IMR-90 (cell line): ENCODE data around the gene IFI27L2. TPM values are rescaled to one million over a fixed set of nuclear protein-coding genes. Genes with fewer than 3 reads are reported as not detected.

ENCODE experiments used
- ATAC-seq: fragments of 200-7000 bp; cut with Tn5 transposase; 2 replicates; pipeline ENCODE4 v1.9.1; 2020; ENCODE audit warnings: low read depth, mild to moderate bottlenecking, moderate library complexity
- BruUV-seq: library from RNA; stranded (reverse); fragments of 400-500 nt; replicated peaks from 2 replicates; lab custom pipeline; 2021; lab: Mats Ljungman, UMichigan
- CTCF ChIA-PET: fragments of 300-600 bp; formaldehyde crosslinking; extraction: SDS; loops from one replicate; lab custom pipeline; 2021; ENCODE audit warnings: antibody characterized with exemption; lab: Yijun Ruan, JAX
- POLR2A ChIA-PET: fragments of 300-600 bp; sonication (Branson Sonifier 250); formaldehyde crosslinking; loops from one replicate; lab custom pipeline; 2022; ENCODE audit warnings: antibody characterized with exemption; ENCODE audit not compliant: unreplicated experiment; lab: Charles Lee
- DNase-seq: peaks from one replicate; pipeline ENCODE4 v3.0.0; 2013
- H2AFZ ChIP-seq: replicated peaks from 2 replicates; pipeline ENCODE3; 2013; ENCODE audit warnings: low read length, mild to moderate bottlenecking; ENCODE audit not compliant: poor library complexity
- H2AK5ac ChIP-seq: 2 replicates; pipeline ENCODE4 v1.6.1; 2013; ENCODE audit warnings: low read depth, low read length, inconsistent platforms
- H2AK9ac ChIP-seq: replicated peaks from 2 replicates; pipeline ENCODE3; 2013; ENCODE audit warnings: mild to moderate bottlenecking, low read depth, low read length, moderate library complexity; ENCODE audit not compliant: poor library complexity
- H2BK120ac ChIP-seq: 2 replicates; pipeline ENCODE4 v1.6.1; 2013; ENCODE audit warnings: low read depth, low read length, inconsistent platforms
- H2BK15ac ChIP-seq: 3 replicates; pipeline ENCODE4 v1.6.1; 2013; ENCODE audit warnings: low read depth, low read length, inconsistent platforms
- H2BK20ac ChIP-seq: 2 replicates; pipeline ENCODE4 v1.6.1; 2013; ENCODE audit warnings: low read depth, mild to moderate bottlenecking, inconsistent platforms, low read length, moderate library complexity
- H2BK5ac ChIP-seq: 2 replicates; pipeline ENCODE4 v1.6.1; 2013; ENCODE audit warnings: mild to moderate bottlenecking, low read depth, low read length, inconsistent platforms; ENCODE audit not compliant: poor library complexity, severe bottlenecking
- H3K14ac ChIP-seq: replicated peaks from 2 replicates; pipeline ENCODE4 v1.6.1; 2013; ENCODE audit warnings: low read depth, low read length, inconsistent platforms
- H3K18ac ChIP-seq: 2 replicates; pipeline ENCODE4 v1.6.1; 2013; ENCODE audit warnings: low read depth, low read length, control low read depth
- H3K23ac ChIP-seq: 2 replicates; pipeline ENCODE4 v1.6.1; 2013; ENCODE audit warnings: low read depth, low read length, inconsistent platforms
- H3K27ac ChIP-seq: 2 replicates; pipeline ENCODE4 v1.5.1; 2013; ENCODE audit warnings: mild to moderate bottlenecking, control low read depth, low read length; ENCODE audit not compliant: insufficient read depth
- H3K27me3 ChIP-seq: 2 replicates; pipeline ENCODE4 v1.6.1; 2013; ENCODE audit warnings: low read length; ENCODE audit not compliant: control insufficient read depth, insufficient read depth
- H3K36me3 ChIP-seq: 2 replicates; pipeline ENCODE4 v1.6.1; 2013; ENCODE audit warnings: low read length, mixed read lengths; ENCODE audit not compliant: control insufficient read depth, insufficient read depth
- H3K4ac ChIP-seq: 2 replicates; pipeline ENCODE4 v1.6.1; 2013; ENCODE audit warnings: low read depth, low read length, inconsistent platforms
- H3K4me1 ChIP-seq: 2 replicates; pipeline ENCODE4 v1.6.1; 2013; ENCODE audit warnings: low read length, mixed read lengths; ENCODE audit not compliant: control insufficient read depth, insufficient read depth
- H3K4me2 ChIP-seq: 2 replicates; pipeline ENCODE4 v1.6.1; 2013; ENCODE audit warnings: low read depth, mild to moderate bottlenecking, control low read depth, low read length, moderate library complexity
- H3K4me3 ChIP-seq: 2 replicates; pipeline ENCODE4 v1.5.1; 2013; ENCODE audit warnings: low read depth, mild to moderate bottlenecking, control low read depth, low read length, moderate library complexity; ENCODE audit not compliant: insufficient read depth
- H3K56ac ChIP-seq: 2 replicates; pipeline ENCODE4 v1.6.1; 2013; ENCODE audit warnings: low read length, inconsistent platforms; ENCODE audit not compliant: insufficient read depth; ENCODE audit errors: extremely low read depth
- H3K79me1 ChIP-seq, 2 experiments: 2 replicates each; pipeline ENCODE4 v1.6.1; 2013; ENCODE audit warnings: low read length in 2 of 2, inconsistent platforms in 1 of 2, low read depth in 1 of 2
- H3K9ac ChIP-seq: 2 replicates; pipeline ENCODE4 v1.6.1; 2013; ENCODE audit warnings: low read depth, low read length, control low read depth
- H3K9me1 ChIP-seq: 2 replicates; pipeline ENCODE4 v1.6.1; 2013; ENCODE audit warnings: low read length, inconsistent platforms; ENCODE audit not compliant: insufficient read depth
- H3K9me3 ChIP-seq: 2 replicates; pipeline ENCODE4 v1.6.1; 2013; ENCODE audit warnings: low read length; ENCODE audit not compliant: control insufficient read depth, insufficient read depth
- H4K20me1 ChIP-seq: 2 replicates; pipeline ENCODE4 v1.6.1; 2013; ENCODE audit warnings: low read length, inconsistent platforms; ENCODE audit not compliant: insufficient read depth
- H4K5ac ChIP-seq: 2 replicates; pipeline ENCODE4 v1.6.1; 2013; ENCODE audit warnings: mild to moderate bottlenecking, low read depth, low read length, control low read depth
- H4K8ac ChIP-seq, 2 experiments: 2 replicates each; pipeline ENCODE4 v1.6.1; 2013; ENCODE audit warnings: low read depth in 2 of 2, low read length in 2 of 2, control low read depth in 1 of 2, inconsistent platforms in 1 of 2
- H4K91ac ChIP-seq: 2 replicates; pipeline ENCODE4 v1.6.1; 2013; ENCODE audit warnings: low read depth, low read length, inconsistent platforms; ENCODE audit not compliant: insufficient read depth
- BHLHE40 ChIP-seq: fragments of 150-350 bp; IDR thresholded peaks from 2 replicates; pipeline ENCODE4 v1.6.1; 2016; ENCODE audit warnings: mild to moderate bottlenecking, low read depth, low read length
- CEBPB ChIP-seq: IDR thresholded peaks from 2 replicates; pipeline ENCODE4 v1.6.1; 2012; ENCODE audit warnings: low read depth, low read length, improper control_type of control experiment
- CHD1 ChIP-seq: IDR thresholded peaks from 2 replicates; pipeline ENCODE4 v1.6.1; 2012; ENCODE audit warnings: low read depth, low read length, improper control_type of control experiment
- CTCF ChIP-seq: conservative IDR thresholded peaks from 2 replicates; pipeline ENCODE4 v1.5.1; 2012; ENCODE audit warnings: mild to moderate bottlenecking, low read depth, low read length, improper control_type of control experiment
- FOS ChIP-seq: fragments of 150-350 bp; IDR thresholded peaks from 2 replicates; pipeline ENCODE4 v1.6.1; 2016; ENCODE audit warnings: low read depth, low read length
- MAFK ChIP-seq: IDR thresholded peaks from 2 replicates; pipeline ENCODE4 v1.6.1; 2012; ENCODE audit warnings: low read depth, low read length, improper control_type of control experiment
- MAZ ChIP-seq: IDR thresholded peaks from 2 replicates; pipeline ENCODE4 v1.6.1; 2012; ENCODE audit warnings: low read depth, mild to moderate bottlenecking, low read length, improper control_type of control experiment, moderate library complexity, borderline replicate concordance
- MXI1 ChIP-seq: IDR thresholded peaks from 2 replicates; pipeline ENCODE4 v1.6.1; 2012; ENCODE audit warnings: low read depth, mild to moderate bottlenecking, low read length, moderate library complexity, borderline replicate concordance
- NFE2L2 ChIP-seq: fragments of 150-350 bp; IDR thresholded peaks from 2 replicates; pipeline ENCODE4 v1.6.1; 2016; ENCODE audit warnings: low read depth, mild to moderate bottlenecking, low read length
- POLR2A ChIP-seq: IDR thresholded peaks from 2 replicates; pipeline ENCODE4 v1.6.1; 2012; ENCODE audit warnings: mild to moderate bottlenecking, low read depth, low read length
- RAD21 ChIP-seq: IDR thresholded peaks from 2 replicates; pipeline ENCODE4 v1.6.1; 2012; ENCODE audit warnings: low read length, improper control_type of control experiment
- RCOR1 ChIP-seq: IDR thresholded peaks from 2 replicates; pipeline ENCODE4 v1.6.1; 2012; ENCODE audit warnings: mild to moderate bottlenecking, low read length, improper control_type of control experiment; ENCODE audit not compliant: insufficient replicate concordance
- RFX5 ChIP-seq: IDR thresholded peaks from 2 replicates; pipeline ENCODE4 v1.8.0; 2012; ENCODE audit warnings: low read depth, mild to moderate bottlenecking, low read length, moderate library complexity
- SMC3 ChIP-seq: fragments of 150-350 bp; IDR thresholded peaks from 2 replicates; pipeline ENCODE4 v1.6.1; 2016; ENCODE audit warnings: low read depth, mild to moderate bottlenecking, antibody characterized with exemption, low read length, moderate library complexity
- USF2 ChIP-seq: fragments of 150-350 bp; IDR thresholded peaks from 2 replicates; pipeline ENCODE4 v1.6.1; 2017; ENCODE audit warnings: mild to moderate bottlenecking, antibody characterized with exemption, low read length, low read depth
- WGBS, 2 experiments: methylation state at CpG; one replicate each; pipeline versions ENCODE4 v1.1.5 to v1.1.7; 2013; ENCODE audit warnings: missing lambda C conversion rate in 2 of 2; ENCODE audit not compliant: insufficient read length in 1 of 2; ENCODE audit errors: extremely low coverage in 2 of 2; 5-methylcytosine and 5-hydroxymethylcytosine counted together
- dilution Hi-C: fragments of 300-500 bp; cut with HindIII; formaldehyde crosslinking; loops from one replicate; pipeline ENCODE4 v1.14.3; 2018; ENCODE audit warnings: low sequenced_read_pairs; ENCODE audit not compliant: unreplicated experiment
- in situ Hi-C: fragments of 300-500 bp; cut with MboI; formaldehyde crosslinking; loops from 3 replicates; pipeline ENCODE4 v1.14.3; 2019; ENCODE audit warnings: low sequenced_read_pairs, inconsistent platforms, mixed read lengths
- intact Hi-C: fragments of 100-400 bp; cut with micrococcal nuclease; formaldehyde crosslinking; loops from 2 replicates; pipeline ENCODE4 v1.10.0; 2022
- polyA plus RNA-seq, 3 experiments: library from polyadenylated mRNA; depleted of rRNA; stranded (reverse); fragments of >200 nt; gene quantifications; 2 replicates each; pipeline ENCODE4 v1.2.3, GENCODE V29; 2012; ENCODE audit warnings: low replicate concordance in 1 of 3
- total RNA-seq: library from RNA; depleted of rRNA; stranded (reverse); fragments of >200 nt; gene quantifications from 2 replicates; pipeline ENCODE4 v1.2.3, GENCODE V29; 2012
- TF ChIP-seq, protein P1 (sequence below): fragments of 150-350 bp; IDR thresholded peaks from 2 replicates; pipeline ENCODE4 v1.6.1; 2016; ENCODE audit warnings: low read depth, mild to moderate bottlenecking, low read length, moderate library complexity, borderline replicate concordance

IFI27L2 gene
- total and polyA plus RNA-seq, 2 of the 4 experiments (the other 2 are of a cell fraction) = 43.0 to 187 TPM

DNA sequence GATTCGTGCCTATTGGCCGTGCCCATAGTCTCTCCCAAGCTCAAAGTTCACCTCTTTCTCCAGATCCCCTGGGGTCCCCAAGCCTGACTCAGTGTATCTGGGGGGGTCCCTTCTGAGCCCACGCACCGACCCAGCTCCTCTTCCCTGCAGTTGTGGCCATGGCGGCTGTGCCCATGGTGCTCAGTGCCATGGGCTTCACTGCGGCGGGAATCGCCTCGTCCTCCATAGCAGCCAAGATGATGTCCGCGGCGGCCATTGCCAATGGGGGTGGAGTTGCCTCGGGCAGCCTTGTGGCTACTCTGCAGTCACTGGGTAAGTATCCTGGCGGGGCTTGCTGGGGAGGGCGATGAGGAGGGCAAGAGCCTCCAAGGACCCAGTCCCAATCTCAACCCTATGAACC is 13.8 kb downstream of the IFI27L2 start:
- Histone ChIP-seq H2AK9ac (no peak overlapping the region), H4K5ac (no peak overlapping the region), H3K79me1 (no peaks in the 10 kb centered on the region), H3K23ac (no peak overlapping the region), H2AK5ac (no peak overlapping the region), H2BK120ac (no peak overlapping the region), H3K18ac (no peak overlapping the region), H2BK20ac (no peak overlapping the region), H2BK5ac (no peak overlapping the region), H3K9ac (no peak overlapping the region), H4K20me1 (0 out of 2 replicates have a peak, but pooled peaks cover under 1% of the 10 kb centered on the region), H2BK15ac (no peak overlapping the region), H2AFZ (no peak overlapping the region), H3K27ac (no peak overlapping the region), H3K36me3 (no peaks in the 10 kb centered on the region), H4K91ac (no peak overlapping the region), H3K4me2 (no peak overlapping the region), H3K4me1 (peaks cover 1% of the 10 kb centered on the region; the same call in 1 of the 2 replicates), H3K4ac (no peak overlapping the region), H3K9me3 (peaks cover 3% of the 10 kb centered on the region), H3K14ac (no peak overlapping the region), H3K56ac (no peak overlapping the region), H3K9me1 (0 out of 2 replicates have a peak, but pooled peaks cover 3% of the 10 kb centered on the region), H4K8ac (no peak overlapping the region), H3K4me3 (no peak overlapping the region), H3K27me3 (peaks cover 13% of the 10 kb centered on the region; the same call in 1 of the 2 replicates)
- CTCF ChIA-PET = interaction anchor here (2.0 kb wide), 1 partner anchor 21 kb away, joined by 5 read pairs; no protein-coding TSS in a partner anchor
- in situ Hi-C loops (no loop called here), intact Hi-C loops (no loop called here), dilution Hi-C loops (no loop called here)
- whole genome bisulfite sequencing, 2 experiments = 83% methylated on average over 3 of the region's 15 CpGs; no CpG with 5 or more reads in 1 of the 2 experiments
- no TSS peak for BruUV-seq
- TF ChIP-seq FOS = no peak
- TF ChIP-seq CHD1 = no peak
- TF ChIP-seq RFX5 = no peak
- TF ChIP-seq NFE2L2 = no peak
- no peak for TF ChIP-seq MAZ
- no peak for TF ChIP-seq MAFK
- TF ChIP-seq RCOR1 = no peak
- no peak for TF ChIP-seq USF2
- TF ChIP-seq, protein P1, sequence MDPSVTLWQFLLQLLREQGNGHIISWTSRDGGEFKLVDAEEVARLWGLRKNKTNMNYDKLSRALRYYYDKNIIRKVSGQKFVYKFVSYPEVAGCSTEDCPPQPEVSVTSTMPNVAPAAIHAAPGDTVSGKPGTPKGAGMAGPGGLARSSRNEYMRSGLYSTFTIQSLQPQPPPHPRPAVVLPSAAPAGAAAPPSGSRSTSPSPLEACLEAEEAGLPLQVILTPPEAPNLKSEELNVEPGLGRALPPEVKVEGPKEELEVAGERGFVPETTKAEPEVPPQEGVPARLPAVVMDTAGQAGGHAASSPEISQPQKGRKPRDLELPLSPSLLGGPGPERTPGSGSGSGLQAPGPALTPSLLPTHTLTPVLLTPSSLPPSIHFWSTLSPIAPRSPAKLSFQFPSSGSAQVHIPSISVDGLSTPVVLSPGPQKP = no peak
- no peak for TF ChIP-seq RAD21
- no peak for TF ChIP-seq BHLHE40
- no peak for TF ChIP-seq SMC3
- TF ChIP-seq CTCF = no peak
- no peak for TF ChIP-seq POLR2A
- no peak for TF ChIP-seq MXI1
- TF ChIP-seq CEBPB = no peak
- DNase-seq = no peak
- POLR2A ChIA-PET = no interaction called here
- ATAC-seq = no peak
